ENCODE measurements around the gene UBE2D1.

GRCh38 chr10:58305821-58306220, 29.0 kb upstream of the UBE2D1 start:
- TF ChIP-seq CTCF (IDR thresholded peaks at IDR 0.05) (no peak), POLR2A (IDR thresholded peaks at IDR 0.05) (no peak), POLR2AphosphoS5 (IDR thresholded peaks at IDR 0.05) (no peak)

All from prostate gland (tissue), 2 donors.